ENCODE data around the gene LVRN. TPM values are rescaled to one million over a fixed set of nuclear protein-coding genes. Genes with fewer than 3 reads are reported as not detected.
A peak's percentile ranks its signal among the peaks of the same experiment; 100 is the strongest.

The LVRN gene
- total RNA-seq, 1 experiment from 2014 or later, result 0.06 TPM

- no peak for DNase-seq (ENCODE audit: low read depth)
Observed at GRCh38 chr5:116013936-116014335, 51.7 kb downstream of the LVRN start.

GRCh38 chr5:116023619-116024018, 61.3 kb downstream of the LVRN start:
- DNase-seq (ENCODE audit: low read depth), result no peak

- DNase-seq (ENCODE audit: low read depth), result no peak
Observed at GRCh38 chr5:116025866-116026265, 63.6 kb downstream of the LVRN start.

- peak; percentile 91 for DNase-seq (ENCODE audit: low read depth)
Observed at GRCh38 chr5:116032094-116032517, 69.8 kb downstream of the LVRN start, which contains the start of gene ARL14EPL. TSS of gene ARL14EPL (plus strand) at chr5:116032472. CDS start at chr5:116051466, 18,994 bp downstream.

- DNase-seq (ENCODE audit: low read depth), result no peak
Observed at GRCh38 chr5:116032991-116033390, 70.7 kb downstream of the LVRN start.

GRCh38 chr5:116035123-116035522, 72.8 kb downstream of the LVRN start:
- peak; percentile 44 for DNase-seq (ENCODE audit: low read depth)

GRCh38 chr5:116037236-116037822, 75.1 kb downstream of the LVRN start:
- no peak for DNase-seq (ENCODE audit: low read depth)

- DNase-seq (ENCODE audit: low read depth), result no peak
Observed at GRCh38 chr5:116038817-116039216, 76.5 kb downstream of the LVRN start.

- DNase-seq (ENCODE audit: low read depth), result no peak
Observed at GRCh38 chr5:116042375-116042774, 80.1 kb downstream of the LVRN start.

- no peak for DNase-seq (ENCODE audit: low read depth)
Observed at GRCh38 chr5:116044073-116044472, 81.8 kb downstream of the LVRN start.

GRCh38 chr5:116045821-116046220, 83.5 kb downstream of the LVRN start:
- DNase-seq (ENCODE audit: low read depth), result no peak

GRCh38 chr5:116046261-116046660, 84.0 kb downstream of the LVRN start:
- no peak for DNase-seq (ENCODE audit: low read depth)

- DNase-seq (ENCODE audit: low read depth), result no peak
Observed at GRCh38 chr5:116046823-116047222, 84.5 kb downstream of the LVRN start.

- DNase-seq (ENCODE audit: low read depth), result no peak
Observed at GRCh38 chr5:116058346-116058936, 96.2 kb downstream of the LVRN start.

GRCh38 chr5:116062352-116062751, 100.1 kb downstream of the LVRN start:
- DNase-seq (ENCODE audit: low read depth), result no peak

- peak; percentile 41 for DNase-seq (ENCODE audit: low read depth)
Observed at GRCh38 chr5:116063950-116064349, 101.7 kb downstream of the LVRN start.

GRCh38 chr5:116068028-116068632, 105.9 kb downstream of the LVRN start:
- DNase-seq (ENCODE audit: low read depth), result peak; percentile 51

- no peak for DNase-seq (ENCODE audit: low read depth)
Observed at GRCh38 chr5:116071211-116071610, 108.9 kb downstream of the LVRN start.

GRCh38 chr5:116075191-116075831, 113.0 kb downstream of the LVRN start:
- DNase-seq (ENCODE audit: low read depth), result peak; percentile 52

GRCh38 chr5:116076496-116076895, 114.2 kb downstream of the LVRN start:
- DNase-seq (ENCODE audit: low read depth), result no peak
